ENCODE data around the gene MYO19.
"Not testable (repeated sequence)": the region's sequence is repeated elsewhere in the genome, so short reads cannot be mapped to it uniquely, and the experiment has no call there.

The MYO19 gene

GRCh38 chr17:36527621-36528250, 6.9 kb downstream of the MYO19 start:
- no peak for DNase-seq

GRCh38 chr17:36525888-36526287, 8.8 kb downstream of the MYO19 start:
- DNase-seq: no peak

- DNase-seq: no peak
Measured at GRCh38 chr17:36525113-36525512, 9.6 kb downstream of the MYO19 start.

GRCh38 chr17:36524428-36524876, 10.2 kb downstream of the MYO19 start:
- no peak for DNase-seq

- DNase-seq: no peak
Measured at GRCh38 chr17:36523113-36523512, 11.6 kb downstream of the MYO19 start.

GRCh38 chr17:36515837-36516236, 18.8 kb downstream of the MYO19 start:
- no peak for DNase-seq

- DNase-seq: no peak
Measured at GRCh38 chr17:36514856-36515255, 19.8 kb downstream of the MYO19 start.

- no peak for DNase-seq
Measured at GRCh38 chr17:36512641-36513040, 22.0 kb downstream of the MYO19 start.

- DNase-seq: no peak
Measured at GRCh38 chr17:36511216-36511615, 23.5 kb downstream of the MYO19 start.

GRCh38 chr17:36510636-36511035, 24.0 kb downstream of the MYO19 start:
- DNase-seq: no peak

GRCh38 chr17:36509272-36509985, 25.2 kb downstream of the MYO19 start:
- DNase-seq: no peak

GRCh38 chr17:36508439-36508838, 26.2 kb downstream of the MYO19 start:
- DNase-seq: not testable (repeated sequence)

GRCh38 chr17:36507266-36507665, 27.4 kb downstream of the MYO19 start:
- DNase-seq: no peak

- no peak for DNase-seq
Measured at GRCh38 chr17:36506831-36507230, 27.8 kb downstream of the MYO19 start.

- DNase-seq: no peak
Measured at GRCh38 chr17:36506249-36506826, 28.3 kb downstream of the MYO19 start.

GRCh38 chr17:36505171-36505570, 29.5 kb downstream of the MYO19 start:
- DNase-seq: no peak

GRCh38 chr17:36504156-36504545, 30.5 kb downstream of the MYO19 start:
- no peak for DNase-seq

- no peak for DNase-seq
Measured at GRCh38 chr17:36503456-36504155, 31.1 kb downstream of the MYO19 start.

- no peak for DNase-seq
Measured at GRCh38 chr17:36501963-36502362, 32.7 kb downstream of the MYO19 start.

GRCh38 chr17:36501351-36501750, 33.3 kb downstream of the MYO19 start:
- DNase-seq: no peak

GRCh38 chr17:36500745-36501225, 33.9 kb downstream of the MYO19 start:
- no peak for DNase-seq

GRCh38 chr17:36498560-36499300, 35.9 kb downstream of the MYO19 start:
- no peak for DNase-seq

GRCh38 chr17:36498155-36498554, 36.5 kb downstream of the MYO19 start:
- DNase-seq: no peak
